Activated CD8-positive, alpha-beta memory T cell treated with anti-CD3 and anti-CD28 coated beads, Interleukin-2, amount 50 U/mL, for 48 hours (primary cell): Measurements from ENCODE around the gene KCMF1.
A peak's percentile ranks its signal among the peaks of the same experiment; 100 is the strongest.

Experiments used
- DNase-seq: peaks from one replicate; pipeline ENCODE4 v3.0.0-alpha.2; 2020

Gene KCMF1

GRCh38 chr2:84956334-84957297, 14.3 kb upstream of the KCMF1 start:
- no peak for DNase-seq

GRCh38 chr2:84957771-84958134, 13.2 kb upstream of the KCMF1 start:
- no peak for DNase-seq

DNA sequence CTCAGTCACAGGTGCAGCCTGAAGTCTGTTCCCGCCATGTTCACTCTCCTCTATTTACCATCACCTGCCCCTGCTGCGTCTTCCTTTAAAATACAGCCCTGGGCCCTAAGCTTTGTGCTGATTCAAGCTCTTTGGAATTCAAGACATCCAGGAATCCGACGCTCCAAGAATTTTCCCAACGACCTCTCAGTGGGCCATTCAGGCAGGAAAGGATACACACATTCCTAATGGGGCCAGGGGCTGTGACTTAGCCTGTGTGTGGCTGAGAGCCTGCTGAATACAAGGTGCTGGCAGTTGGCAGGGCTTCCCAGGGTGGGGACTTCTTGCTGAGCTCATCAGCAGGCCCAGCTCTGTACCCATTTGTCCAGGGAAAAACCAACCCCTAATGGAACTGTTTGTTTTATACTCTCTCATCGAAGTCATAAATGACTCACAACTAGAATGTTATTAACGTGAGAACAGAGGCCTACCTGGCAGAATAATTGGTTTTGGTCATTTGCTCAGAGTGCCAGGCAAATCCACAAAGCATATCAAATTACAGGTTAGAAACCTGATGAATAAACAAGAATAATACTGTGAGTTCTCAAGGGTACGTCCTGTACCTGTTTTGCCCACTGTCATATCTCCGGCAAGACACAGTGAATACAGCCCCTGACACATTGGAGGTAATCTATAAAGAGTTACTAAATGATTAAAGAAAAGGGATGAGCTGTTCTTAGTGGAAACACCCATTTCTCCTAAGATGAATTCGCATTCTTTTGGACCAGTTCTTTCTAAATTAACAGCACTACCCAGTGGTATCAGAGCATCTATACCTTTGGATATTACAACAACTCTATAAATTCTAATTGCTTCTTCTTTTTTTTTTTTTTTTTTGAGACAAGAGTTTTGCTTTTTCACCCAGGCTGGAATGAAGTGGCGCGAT, 12.6 kb upstream of the KCMF1 start:
- no peak for DNase-seq

DNA sequence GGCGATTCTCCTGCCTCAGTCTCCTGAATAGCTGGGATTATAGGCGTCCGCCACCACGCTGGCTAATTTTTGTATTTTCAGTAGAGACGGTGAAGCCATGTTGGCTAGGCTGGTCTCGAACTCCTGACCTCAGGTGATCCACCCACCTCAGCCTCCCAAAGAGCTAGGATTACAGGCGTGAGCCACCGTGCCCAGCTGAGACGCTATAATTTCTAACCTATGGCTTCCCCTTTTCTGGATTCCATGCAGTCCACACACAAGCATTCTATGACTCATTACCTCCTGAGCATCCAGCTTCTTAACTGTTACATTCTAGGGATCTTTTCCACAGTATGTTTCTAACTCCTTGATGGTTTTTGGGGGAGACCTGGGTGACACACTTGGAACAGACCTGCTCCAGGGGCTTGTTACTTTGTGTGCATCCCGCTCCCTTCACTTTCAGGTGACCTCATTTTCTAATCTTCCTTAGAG, 11.8 kb upstream of the KCMF1 start:
- DNase-seq = no peak

DNA sequence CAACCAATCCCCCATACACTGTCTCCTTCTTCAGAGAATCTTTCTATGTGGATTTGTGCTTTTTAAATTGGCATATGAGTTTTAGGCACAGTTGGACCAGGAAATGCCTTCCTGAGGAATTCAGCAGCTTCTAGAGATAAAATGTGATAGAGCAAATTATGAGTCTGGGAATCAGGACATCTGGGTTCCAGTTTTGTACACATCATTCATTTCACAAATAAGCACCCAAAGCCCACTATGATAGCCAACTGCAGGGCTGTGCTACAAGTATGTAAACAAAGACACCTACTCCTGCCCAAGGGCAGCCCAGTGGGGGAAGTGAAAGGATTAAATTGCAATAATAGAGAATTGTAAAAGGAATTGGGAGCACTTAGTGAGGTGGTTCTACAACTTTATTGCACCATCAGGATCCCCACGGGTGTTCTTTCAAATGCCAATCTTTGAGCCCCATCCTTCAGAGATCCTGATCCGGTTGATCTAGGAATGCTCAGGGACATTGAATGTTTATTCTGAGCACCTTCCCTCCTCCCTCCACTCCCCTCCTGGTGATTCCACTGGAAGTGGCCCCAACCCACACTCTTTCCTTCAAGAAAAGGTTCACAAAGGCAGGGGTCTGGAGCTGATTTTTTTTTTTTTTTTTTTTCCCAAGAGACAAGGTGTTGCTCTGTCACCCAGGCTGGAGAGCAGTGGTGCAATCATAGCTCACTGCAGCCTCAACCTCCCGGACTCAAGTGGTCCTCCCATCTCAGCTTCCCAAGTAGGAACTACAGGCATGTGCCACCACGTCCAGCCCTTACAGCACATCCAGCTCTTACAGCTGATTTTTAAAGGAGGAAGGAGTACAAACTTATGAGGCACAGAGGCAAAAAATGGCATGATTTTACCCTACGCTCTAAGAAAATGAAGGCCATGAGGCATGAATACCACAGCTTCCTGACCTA, 11.1 kb upstream of the KCMF1 start:
- no peak for DNase-seq

DNA sequence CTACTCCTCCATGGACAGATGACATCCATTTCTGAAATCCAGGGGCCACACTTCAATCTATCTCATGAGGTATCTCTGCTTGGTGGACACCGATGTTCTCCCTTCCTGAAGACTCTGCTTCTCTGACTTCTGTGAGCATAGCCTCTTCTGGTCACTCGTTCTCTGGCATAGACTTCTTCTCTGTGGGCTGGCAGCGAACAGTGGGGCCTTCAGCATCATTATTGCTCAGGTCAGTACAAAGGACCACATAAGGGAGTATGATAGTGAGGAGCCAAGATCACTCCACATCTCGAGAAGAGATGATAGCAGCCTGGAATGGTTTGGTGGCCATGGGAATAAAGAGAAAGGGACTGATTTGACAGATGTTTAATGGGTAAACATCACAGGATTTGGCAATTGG, 8.0 kb upstream of the KCMF1 start:
- DNase-seq = no peak

DNA sequence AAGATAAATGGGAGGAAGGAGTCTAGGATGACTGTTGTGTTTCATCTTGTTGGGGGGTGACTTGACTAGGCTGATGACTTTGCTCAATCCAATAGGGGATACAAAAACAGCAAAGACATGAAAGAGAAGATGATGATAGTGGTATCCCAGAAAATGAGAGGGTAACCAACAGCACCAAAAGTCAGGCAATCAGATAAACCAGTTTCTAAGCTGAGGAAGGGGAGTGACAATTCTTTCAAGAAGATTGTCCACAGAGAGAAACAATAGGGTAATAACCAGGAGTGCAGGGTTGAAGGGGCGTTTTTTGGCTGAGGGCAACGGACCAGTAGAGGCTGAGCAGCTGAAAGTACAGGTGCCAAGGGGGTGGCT, 7.7 kb upstream of the KCMF1 start:
- DNase-seq = no peak

GRCh38 chr2:84963692-84964405, 7.1 kb upstream of the KCMF1 start:
- no peak for DNase-seq

- no peak for DNase-seq
Observed at GRCh38 chr2:84964406-84965191, 6.4 kb upstream of the KCMF1 start.

DNA sequence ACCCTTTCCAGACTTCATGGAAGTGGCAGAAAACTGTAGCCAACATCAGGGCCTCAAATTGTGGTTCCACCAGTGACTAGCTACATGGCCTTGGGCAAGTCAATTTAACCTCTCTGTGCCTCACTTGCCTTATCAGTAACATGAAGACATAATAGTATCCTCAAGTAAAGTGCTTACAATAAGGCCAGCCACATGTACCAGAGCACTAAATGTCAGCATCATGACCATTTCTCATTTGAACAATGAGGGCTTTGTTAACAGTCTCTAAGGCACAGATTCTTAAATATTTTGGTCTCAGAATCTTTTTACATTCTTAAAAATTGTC, 5.8 kb upstream of the KCMF1 start:
- DNase-seq = no peak

DNA sequence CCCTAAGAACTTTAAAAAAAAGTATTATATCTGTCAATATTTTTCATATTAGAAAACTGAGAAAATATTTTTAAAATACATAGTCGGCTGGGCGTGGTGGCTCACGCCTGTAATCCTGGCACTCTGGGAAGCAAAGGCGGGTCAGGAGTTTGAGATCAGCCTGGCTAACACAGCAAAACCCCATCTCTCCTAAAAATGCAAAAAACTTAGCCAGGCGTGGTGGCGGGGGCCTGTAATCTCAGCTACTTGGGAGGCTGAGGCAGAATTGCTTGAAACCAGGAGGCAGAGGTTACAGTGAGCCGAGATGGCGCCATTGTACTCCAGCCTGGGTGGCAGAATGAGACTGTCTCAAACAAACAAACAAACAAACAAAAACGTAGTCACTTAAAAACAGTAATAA, 5.1 kb upstream of the KCMF1 start:
- DNase-seq = no peak

- DNase-seq = no peak
Observed at GRCh38 chr2:84966731-84967130, 4.2 kb upstream of the KCMF1 start.

GRCh38 chr2:84969511-84970209, 1.3 kb upstream of the KCMF1 start:
- no peak for DNase-seq

DNA sequence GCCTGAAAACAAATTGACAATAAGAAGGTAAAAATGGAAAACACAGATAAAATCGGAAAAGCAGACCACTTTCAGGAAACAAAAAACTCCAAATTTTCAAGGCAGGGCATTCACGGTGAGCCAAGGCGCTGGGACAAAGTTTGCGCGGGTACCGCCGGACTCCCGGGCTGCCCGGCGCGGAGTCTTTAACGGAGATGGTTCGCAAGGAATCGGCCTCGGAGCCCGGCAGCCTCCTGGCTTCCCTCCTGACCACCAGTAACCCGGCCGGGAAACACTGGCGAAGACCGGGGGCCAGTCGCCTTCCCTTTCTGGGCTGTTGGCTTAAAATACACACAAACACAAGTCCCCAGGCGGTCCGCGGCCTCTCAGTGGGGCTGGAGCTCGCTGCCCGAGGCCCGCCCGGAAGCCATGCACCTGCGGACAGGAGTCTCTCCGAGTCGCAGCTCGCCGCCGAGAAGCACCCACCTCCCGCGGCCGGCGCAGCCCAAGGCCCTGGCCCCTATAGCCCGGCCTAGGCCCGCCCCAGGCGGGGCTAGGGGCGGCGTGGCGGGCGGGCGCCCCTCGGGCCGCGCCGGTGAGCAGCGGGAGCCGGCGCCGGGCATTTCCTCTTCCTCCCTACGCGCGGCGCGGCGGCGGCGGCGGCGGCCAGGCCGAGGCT, 622 bp upstream of the KCMF1 start:
- DNase-seq = peak; percentile 84

GRCh38 chr2:84971510-84972206, 697 bp downstream of the KCMF1 start:
- DNase-seq = peak; percentile 82

DNA sequence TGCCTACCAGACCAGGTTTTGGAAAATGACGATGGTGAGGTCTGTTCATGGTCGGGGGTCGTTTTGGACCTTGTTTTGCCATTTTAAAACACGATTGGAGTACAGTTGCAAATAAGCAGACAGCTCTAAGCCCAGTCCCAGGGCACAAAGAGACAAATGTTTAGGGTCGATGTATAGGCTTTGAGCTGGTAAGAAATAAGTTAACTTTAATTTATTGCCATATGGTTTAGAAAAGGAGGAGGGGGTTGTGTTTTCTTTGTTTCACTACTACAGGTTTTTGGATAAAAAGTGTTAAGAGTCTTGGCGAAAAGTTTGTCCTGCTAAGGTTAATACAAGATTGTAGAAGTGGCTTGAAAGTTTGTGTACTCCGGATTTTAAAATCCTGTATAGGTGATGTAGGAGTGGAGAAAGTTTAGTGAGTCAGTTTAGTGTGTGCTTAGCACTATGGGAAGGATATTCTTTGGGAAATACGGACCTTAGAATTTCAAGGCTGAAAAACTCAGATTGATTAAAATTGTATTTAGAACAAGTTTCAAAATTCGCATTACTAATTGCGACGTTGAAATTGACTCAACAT, 1.3 kb downstream of the KCMF1 start:
- no peak for DNase-seq

GRCh38 chr2:84972932-84973331, 2.0 kb downstream of the KCMF1 start:
- no peak for DNase-seq

DNA sequence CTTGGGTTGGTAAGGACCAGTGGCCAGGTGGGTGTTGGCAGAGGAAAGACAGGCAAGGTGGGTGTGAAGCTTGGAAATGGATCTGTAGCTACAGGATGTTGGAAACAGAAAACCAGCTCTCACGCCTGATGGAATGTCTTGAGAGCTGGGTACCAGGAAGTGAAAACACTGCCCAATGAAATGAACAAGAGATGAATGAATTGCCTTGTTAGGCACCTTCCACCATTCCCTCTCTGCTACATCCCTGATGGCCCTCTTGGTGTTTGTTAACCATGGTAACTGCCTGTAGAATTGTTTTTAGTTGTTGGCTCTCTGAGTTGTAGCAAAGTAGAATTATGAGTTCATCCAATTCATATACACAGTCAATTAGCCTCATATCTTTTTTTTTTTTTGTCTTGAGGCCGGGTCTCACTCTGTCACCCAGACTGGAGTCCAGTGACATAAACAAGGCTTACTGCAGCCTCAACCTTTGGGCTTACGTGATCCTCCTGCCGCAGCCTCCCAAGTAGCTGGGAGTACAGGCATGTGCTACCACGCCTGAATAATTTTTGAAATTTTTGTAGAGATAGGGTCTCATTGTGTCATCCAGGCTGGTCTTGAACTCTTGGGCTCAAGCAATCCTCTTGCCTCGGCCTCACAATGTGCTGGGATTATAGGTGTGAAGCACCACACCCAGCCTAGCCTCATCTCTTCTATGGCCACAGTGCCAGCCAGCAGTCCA, 9.5 kb downstream of the KCMF1 start:
- no peak for DNase-seq
